Embryonic facial prominence (tissue), 1 donor: Measurements from ENCODE around the gene MGST3.
"Not testable (repeated sequence)": the region's sequence is repeated elsewhere in the genome, so short reads cannot be mapped to it uniquely, and the experiment has no call there.

Experiments used
- DNase-seq: peaks from one replicate; pipeline ENCODE4 v3.0.0-alpha.2; 2016; ENCODE audit errors: extremely low spot score

The MGST3 gene

GRCh38 chr1:165630629-165631341 lies at the start of gene MGST3:
TSS of gene MGST3 (plus strand) at chr1:165631234. CDS start at chr1:165649848, 18,614 bp downstream.
- DNase-seq, result peak; percentile 85

- DNase-seq, result no peak
Measured at GRCh38 chr1:165581926-165582325, 49.1 kb upstream of the MGST3 start.

GRCh38 chr1:165586398-165586797 lies 44.6 kb upstream of the MGST3 start:
- no peak for DNase-seq

GRCh38 chr1:165591391-165591790 lies 39.6 kb upstream of the MGST3 start:
- DNase-seq, result not testable (repeated sequence)

- DNase-seq, result peak; percentile 71
Measured at GRCh38 chr1:165592945-165593823, 37.9 kb upstream of the MGST3 start.

GRCh38 chr1:165595246-165595938 lies 35.6 kb upstream of the MGST3 start:
- peak; percentile 68 for DNase-seq

- peak; percentile 79 for DNase-seq
Measured at GRCh38 chr1:165597883-165598675, 33.0 kb upstream of the MGST3 start.

- DNase-seq, result no peak
Measured at GRCh38 chr1:165598676-165599059, 32.4 kb upstream of the MGST3 start.

GRCh38 chr1:165600793-165601192 lies 30.2 kb upstream of the MGST3 start:
- no peak for DNase-seq

- DNase-seq, result no peak
Measured at GRCh38 chr1:165603810-165604209, 27.2 kb upstream of the MGST3 start.

- no peak for DNase-seq
Measured at GRCh38 chr1:165605246-165605645, 25.8 kb upstream of the MGST3 start.

GRCh38 chr1:165606676-165607075 lies 24.4 kb upstream of the MGST3 start:
- not testable (repeated sequence) for DNase-seq

- no peak for DNase-seq
Measured at GRCh38 chr1:165610866-165611265, 20.2 kb upstream of the MGST3 start.

GRCh38 chr1:165612062-165612461 lies 19.0 kb upstream of the MGST3 start:
- no peak for DNase-seq

- DNase-seq, result no peak
Measured at GRCh38 chr1:165616054-165616612, 14.9 kb upstream of the MGST3 start.

- no peak for DNase-seq
Measured at GRCh38 chr1:165616987-165617546, 14.0 kb upstream of the MGST3 start.

GRCh38 chr1:165619647-165620151 lies 11.3 kb upstream of the MGST3 start:
- DNase-seq, result no peak

- no peak for DNase-seq
Measured at GRCh38 chr1:165623624-165624023, 7.4 kb upstream of the MGST3 start.

GRCh38 chr1:165624441-165624840 lies 6.6 kb upstream of the MGST3 start:
- DNase-seq, result no peak

- DNase-seq, result no peak
Measured at GRCh38 chr1:165628147-165628822, 2.7 kb upstream of the MGST3 start.
